DMS153 treated with DMSO at 0.1 percent for 48 hours (cell line): ENCODE results near the gene SLC10A2.

ENCODE experiments used
- DNase-seq: peaks from one replicate; lab custom pipeline; 2025; ENCODE audit not compliant: unreplicated experiment; lab: John Stamatoyannopoulos, UW

Gene SLC10A2

DNA sequence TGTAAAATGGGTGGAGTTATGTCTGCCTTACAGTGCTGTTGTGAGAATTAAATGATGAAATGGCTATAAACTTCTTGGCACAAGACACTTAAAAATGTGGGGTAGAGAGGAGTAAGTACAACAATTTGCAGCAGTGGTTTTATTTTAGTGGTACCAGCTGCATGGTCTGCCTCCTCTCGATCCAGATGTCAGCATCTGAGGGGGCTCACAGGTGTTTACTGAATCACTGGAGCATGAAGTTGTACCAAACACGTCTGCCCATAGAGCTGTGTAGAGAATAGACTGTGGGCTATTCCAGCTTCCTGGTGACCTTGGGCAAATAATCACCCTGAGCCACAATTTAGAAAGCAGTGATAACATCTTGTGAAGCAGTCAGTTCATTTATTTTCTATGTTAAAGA lies 11.1 kb downstream of the SLC10A2 start:
- no peak for DNase-seq

DNA sequence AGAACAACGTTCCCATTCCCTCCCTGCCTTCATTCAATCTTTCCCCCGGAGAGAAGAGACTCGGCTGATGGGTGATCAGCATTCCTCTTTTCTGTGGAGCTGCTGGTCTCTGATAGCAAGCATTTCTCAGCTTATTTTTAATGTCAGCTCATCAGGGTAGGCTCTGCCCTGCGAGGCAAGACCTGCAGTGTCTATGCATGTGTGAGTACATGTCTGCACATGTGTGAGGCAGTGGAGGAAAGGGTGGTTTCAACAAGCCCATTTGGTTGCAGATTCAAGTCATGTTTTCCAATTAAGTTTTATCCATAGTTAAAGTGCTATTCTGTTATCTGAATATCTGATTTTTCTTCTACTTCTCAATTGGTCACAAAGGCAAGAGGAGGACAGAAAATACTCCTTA lies 19.5 kb downstream of the SLC10A2 start:
- no peak for DNase-seq

DNA sequence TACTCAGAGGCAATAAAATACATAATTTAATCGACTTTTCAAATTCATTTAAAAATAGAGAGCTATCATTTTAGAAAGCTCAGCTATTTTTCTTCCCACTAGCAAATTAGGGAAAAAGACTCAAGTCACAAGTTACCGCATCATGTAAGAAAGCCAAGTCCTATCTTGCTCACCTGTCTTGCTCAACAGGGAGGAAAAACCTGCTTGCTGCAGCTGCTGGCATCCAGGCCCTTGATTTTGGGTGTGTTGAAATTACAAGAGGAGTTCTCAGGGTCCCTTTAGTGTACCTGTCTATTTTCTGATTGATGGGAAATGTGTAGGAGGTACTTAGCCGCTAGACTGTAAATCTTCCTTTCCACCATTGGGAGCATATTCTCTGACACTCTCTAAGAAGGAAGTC lies 22.2 kb downstream of the SLC10A2 start:
- DNase-seq: no peak

DNA sequence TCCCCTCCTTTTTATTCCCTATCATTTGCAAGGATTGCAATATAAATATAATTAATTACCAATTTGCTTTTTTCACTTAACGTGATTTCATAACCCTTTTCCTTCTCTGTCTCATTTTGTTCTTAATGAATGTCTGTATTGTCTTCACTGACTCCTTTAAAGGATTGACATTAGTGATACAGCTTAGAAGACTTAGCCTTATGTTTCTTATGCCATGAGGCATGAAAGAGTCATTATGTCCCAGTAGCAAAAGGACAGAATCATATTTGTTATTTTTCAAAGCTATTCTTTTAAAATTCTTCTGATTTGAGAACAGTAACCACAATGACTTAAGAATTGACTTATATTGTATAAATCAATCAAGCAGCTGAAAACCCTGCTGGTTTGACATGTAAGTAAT lies 26.2 kb downstream of the SLC10A2 start:
- DNase-seq: no peak

DNA sequence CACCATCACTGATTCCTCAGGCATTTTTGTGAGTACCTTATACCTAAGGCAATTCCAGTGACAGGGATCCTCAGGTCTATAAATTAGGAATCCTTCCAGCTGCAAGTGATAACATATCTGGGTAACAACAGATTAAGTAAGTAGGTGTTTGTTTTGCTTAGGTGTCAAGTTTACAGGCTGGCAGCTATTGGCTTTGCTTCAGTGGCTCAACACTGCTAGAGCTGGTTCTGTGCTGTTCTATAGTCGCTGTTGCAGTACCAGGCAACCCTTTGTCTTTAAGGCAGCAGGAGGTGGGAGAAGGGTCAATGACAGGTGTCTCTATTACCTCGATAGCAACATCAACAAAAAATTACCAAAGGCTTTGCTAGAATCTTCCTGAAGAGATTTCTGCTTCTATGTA lies 27.0 kb downstream of the SLC10A2 start:
- DNase-seq: no peak

DNA sequence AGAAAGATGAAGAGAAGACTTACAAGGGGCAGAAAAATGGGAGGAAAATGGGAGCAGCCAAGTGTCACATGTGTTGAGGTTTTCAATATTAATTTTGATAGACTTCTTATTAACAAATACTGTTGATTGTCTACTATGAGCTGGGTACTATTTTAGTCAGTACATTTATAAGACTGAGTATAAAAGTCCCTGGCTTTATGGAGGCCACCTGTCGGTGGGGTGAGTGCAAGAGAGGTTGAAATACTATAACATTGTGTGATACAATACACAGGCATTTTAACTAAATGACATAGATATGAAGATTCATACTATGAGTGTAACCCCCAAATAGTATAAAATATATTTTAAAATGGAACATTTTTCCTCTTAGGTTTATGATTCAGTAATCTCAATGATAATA lies 29.9 kb downstream of the SLC10A2 start:
- DNase-seq: no peak

DNA sequence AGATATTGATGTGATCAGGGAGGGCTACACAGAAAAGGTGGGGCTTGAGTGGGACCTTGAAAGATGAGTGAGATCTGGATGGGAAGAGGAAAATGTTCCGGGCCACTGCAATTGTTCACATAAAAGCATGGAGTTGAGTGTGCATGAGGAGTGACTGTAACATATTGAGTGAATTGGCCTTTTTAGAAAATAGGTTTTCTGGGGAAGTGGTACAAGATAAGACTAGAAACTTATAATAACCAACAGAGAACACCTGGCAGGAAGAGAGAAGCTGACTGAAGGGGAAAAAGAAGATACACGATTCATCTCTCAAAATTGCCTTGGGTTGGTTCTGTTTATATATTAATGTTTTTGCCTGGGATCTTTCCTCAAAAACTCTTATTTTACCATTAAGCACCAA lies 32.2 kb downstream of the SLC10A2 start:
- DNase-seq: no peak

DNA sequence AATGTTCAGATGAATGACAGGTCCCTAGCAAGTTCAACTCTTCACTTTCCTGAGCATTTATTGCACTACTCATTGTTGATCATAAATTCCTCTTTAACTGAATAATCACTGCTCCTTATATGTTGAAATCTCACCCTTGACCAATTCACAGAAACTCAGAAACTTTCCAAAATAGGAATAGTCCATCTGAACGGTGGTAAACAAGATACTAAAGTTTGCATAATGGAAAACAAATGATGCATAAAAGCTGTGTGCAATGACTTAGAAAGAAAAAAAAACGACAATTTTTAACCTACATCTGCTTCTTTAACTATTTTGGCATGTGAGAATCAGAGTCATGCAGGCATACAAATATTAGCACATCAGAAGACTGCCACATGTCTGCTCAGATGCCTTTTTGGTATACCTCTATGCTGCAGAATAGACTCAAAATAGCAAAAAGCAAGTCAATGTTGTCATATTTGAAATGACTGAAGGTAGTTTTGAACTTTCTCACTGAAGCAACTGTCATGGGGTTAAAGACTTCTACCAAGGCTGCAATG lies 34.8 kb downstream of the SLC10A2 start:
- no peak for DNase-seq

DNA sequence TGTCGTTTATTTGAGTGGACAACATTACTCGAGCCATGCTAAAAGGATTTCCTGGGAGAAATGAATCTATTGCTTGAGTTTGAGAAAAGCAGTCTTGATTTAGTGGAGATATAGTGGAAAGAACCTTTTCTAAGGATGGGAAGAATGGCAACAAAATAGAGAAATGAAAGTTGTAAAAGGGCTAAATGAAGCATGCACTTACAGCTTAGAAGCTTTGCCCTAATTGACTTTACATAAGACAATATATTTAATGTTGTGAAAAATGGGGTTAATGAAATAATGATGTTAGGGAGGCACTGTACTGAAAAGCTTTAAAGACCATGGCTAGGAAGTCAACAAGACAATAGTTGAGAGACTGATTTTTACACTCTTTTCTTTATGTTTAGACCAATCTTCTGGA lies 35.4 kb downstream of the SLC10A2 start:
- DNase-seq: no peak

DNA sequence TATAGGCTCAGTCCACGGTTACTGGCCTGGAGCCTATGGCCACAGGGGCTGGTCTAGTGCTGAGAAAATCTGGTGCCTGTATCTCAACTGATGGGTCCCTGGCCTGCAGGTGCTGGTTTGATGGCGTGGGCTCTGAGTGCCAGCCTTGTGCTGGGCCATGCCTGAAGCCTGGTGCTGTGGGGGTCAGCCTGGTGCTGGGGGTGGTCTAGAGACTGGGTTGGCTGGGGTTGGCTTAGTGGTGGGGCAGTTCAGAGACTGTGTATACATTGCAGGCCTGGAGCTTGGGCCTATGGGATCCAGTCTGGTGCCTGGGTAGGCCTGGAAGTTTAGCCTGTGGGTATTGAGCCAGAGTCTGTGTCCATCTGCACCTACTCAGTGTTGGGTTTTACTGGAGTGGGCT lies 36.4 kb downstream of the SLC10A2 start:
- no peak for DNase-seq

DNA sequence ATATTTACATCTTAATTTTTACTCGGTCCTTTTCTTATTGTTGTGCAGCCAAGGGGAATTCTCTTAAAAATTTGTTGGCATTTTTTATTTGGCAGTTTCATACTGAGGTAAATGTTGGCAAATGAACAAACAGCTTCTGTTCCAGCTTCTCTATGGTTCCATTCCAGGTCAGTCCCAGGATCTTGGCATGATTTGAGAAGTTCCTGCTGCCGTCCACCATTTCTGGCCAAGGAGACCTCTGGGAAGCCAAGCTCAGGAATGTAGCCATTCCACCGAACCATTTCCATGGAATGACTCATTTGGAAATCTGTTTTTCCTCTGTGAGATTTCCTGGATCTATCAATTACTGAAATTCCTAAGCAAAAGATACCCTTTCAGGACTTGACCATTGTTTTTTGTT lies 43.9 kb downstream of the SLC10A2 start:
- DNase-seq: no peak

DNA sequence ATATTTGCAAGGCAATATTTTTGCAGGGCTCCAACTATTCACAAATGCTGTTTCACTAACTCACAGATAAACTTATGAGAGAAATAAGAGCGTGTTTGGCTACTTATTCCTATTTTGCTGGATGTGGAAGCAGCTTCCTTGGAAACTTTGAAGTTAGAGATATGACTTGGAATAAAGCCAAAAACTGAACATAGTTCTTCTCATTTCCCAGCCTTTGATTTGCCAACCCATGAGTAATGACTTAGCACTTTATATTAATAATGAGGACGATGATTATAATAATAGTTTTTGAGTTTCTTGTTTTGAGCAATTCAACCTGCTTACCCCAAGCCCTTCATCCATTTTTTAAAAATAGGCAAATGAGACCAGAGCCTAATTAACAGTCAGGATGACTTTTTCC lies 47.7 kb downstream of the SLC10A2 start:
- DNase-seq: no peak

DNA sequence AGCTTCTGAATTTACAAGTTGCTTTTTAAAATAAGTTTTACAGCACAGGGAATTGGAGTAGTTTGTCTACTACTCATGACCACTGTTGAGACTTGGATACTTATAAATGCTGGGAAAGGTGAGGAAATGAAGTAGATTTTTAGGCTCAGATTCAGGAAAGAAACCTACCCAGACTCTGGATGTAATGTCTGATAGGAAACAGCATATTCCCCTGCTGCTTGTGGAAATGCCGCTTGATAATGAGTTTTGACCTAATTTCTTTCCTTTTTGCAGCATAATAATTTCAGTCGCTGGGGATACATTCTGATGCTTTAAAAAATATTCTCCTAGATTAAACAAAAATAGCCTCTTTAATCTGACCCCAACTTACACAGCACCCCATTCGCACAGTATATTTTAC lies 53.6 kb downstream of the SLC10A2 start:
- DNase-seq: no peak

DNA sequence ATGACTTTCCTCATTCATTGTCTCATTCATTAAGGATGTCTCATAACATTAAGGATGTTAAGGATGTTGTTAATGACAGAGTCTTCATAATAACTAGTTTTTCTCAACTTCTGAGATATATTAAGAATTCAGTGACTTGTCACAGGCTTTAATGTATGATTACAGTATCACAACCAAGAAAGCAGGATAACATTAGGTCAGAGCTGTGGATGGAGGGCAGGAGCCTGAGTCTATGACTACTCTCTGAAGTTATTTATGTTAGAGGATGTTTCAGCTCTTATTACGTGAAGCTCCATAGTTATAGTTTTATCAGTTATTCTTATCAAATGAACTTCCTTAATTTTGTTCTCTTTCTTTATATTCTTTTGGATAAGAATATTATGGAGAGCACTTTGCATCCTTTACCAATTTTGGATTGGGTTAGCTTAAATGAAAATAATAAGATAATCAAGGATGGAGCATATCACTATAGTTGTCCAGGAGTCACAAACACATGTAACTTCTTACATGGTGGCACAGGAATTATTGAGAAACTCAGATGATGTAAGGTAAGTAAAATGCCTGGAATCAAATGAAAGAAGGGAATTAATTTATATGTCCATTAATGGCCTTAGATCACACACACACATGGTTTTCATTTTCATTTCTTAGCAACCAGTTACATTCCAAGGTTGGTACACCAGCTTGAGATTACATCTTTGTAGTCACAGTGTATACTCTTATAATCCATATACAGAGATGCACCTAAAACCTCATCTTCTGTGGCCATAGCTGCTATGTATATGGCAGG lies 57.0 kb downstream of the SLC10A2 start:
- no peak for DNase-seq

DNA sequence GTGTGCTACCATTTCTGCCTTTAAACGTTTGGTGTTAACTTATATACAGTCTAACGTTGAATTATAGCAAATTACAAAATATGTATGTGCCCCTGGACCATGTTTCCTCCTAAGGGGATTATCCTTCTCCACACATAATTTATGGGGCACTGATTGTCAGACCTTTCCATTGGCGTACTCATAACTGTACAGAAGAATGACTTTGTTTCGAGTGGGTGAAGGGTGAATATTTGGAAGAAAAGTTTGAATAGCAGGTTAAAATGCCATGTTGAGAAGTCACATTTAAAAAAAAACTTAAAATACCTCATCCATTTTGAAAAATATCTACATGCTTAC lies 58.8 kb downstream of the SLC10A2 start:
- DNase-seq: no peak

DNA sequence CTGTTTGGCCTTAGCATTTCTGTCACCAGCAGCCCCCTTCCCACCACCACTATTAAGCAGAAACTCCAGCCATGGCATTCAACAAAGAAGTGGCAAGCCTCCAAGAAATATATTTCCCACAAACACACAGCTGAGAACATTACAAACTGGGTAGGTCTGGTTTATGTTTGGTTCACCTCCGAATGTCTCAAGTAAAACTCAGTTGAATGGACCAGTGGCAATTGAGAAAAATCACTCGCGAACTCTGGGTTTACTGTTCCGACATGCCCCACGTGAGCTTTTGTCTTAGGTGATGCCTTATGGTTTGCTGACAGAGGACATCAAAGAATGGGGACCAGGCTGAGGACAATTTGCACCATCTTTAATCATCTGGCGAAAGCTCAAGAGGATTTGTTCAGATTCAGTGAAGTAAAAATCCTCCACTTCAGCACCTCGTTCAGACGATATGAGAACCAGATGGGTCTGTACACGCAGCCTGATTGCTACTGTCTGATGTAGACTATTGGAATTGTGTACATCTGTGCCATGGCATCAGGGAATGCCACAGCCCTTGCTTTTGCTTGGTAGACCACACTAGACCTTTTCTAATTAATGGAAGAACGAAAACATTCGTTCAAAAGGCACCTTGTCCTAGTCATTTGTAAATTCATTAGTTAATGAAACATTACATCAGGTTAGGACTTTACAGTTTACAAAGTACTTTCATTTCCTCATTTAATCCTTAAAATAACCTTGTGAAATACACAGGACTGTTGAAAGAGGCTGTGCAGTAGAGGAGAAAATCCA lies 59.4 kb downstream of the SLC10A2 start:
- no peak for DNase-seq

DNA sequence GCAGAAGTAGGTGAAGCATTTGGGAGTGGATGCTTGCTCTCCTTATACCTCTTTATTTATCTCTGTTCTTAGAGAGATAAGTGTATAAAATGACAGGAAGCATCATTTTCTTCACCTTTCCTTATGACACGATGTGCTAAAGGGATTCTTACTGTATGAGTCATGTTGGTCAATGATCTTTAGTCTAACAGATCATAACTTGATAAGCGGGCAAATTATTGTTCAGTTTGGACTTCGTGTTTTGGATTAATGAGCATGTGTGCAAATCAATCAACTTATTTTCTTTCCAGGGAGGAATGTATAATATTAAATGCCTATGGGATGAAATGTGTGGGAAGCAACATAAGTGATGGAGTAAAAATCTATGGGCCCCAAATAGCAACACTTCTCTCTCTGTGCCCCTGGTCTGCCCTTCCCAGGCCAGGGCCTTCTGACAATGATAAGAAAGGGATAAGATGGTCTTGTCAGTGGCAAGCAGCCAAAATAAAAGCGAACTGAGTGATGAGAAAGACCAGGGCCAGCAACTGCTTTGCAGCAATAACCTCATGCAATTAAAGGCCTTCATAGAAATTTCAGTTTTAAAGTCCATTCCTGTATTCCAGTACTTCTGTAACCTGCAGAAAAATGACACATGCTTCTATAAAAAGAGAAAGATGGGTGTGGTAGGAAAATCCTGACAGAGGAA lies 61.4 kb downstream of the SLC10A2 start:
- DNase-seq: no peak

DNA sequence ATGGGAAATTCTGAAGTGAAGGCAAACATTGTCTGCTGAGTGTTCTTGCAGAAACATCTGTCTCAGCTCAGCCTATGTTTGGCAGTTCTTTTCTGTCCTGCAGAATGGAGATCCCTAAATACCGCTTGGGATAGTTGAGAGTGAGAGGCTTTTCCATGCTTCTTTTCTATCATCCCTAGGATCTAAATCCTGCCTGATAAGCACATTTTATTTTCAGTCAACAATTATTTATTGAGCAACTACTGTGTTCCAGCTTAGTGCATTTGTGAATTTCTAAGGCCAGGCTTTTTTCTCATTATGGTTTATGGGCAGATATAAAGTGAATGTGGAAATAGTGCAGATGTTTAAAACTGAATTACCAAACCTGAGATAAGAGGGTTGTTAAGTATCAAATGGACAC lies 62.6 kb downstream of the SLC10A2 start:
- DNase-seq: no peak

DNA sequence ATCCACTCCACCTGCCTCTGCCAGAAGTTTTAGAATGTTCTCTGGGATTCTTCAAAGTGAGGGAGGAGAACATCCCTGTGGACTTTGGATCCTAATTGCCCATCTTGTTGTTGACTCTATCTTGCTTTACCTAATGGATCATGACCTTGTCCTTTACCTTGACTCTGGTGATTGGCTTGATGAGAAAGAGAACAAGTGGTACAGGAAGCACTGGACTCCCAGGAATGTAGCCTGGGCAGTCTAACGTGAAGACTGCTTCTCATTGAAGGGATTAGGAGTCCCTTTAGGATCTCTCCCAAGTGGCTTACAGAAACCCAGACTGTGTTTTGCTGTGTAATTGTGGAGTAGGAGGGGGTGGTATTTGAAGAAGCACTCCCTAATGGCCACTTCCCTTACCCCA lies 63.9 kb downstream of the SLC10A2 start:
- DNase-seq: no peak

DNA sequence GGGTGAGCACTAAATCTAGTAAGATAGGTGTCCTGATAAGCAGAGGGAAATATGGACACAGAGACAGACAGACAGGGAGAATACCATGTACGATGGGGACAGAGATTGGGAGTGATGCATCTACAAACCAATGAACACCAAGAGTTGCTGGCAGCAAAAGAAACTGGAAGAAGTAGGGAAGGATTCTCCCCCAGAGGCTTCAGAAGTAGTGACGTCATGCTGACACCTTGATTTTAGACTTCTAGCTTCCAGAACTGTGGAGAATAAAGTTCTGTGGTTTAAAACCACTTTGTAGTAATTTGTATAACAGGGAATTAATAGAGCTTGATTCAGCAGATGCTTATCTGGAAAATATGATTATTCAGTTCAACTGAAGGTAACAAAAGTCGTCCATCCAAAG lies 66.1 kb downstream of the SLC10A2 start:
- DNase-seq: no peak

DNA sequence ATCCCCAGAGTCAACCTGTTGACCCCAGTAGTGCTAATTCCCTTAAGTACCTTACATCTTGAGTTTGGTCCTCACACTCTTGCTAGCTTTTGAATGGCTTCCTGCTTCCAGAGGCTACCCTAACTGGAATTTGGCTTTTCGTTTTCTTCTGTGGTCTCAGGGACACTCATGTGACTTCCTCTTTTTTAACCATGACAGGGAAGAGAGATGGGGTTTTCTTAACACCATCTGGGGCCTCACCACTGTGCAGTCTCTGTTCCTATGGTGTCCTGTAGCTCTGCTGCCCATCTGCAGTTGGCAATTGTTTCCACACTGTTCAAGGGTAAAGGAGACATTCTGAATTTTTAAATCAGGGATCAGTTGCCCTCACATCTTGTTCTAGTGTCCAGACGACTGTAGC lies 66.7 kb downstream of the SLC10A2 start:
- no peak for DNase-seq
